Activated CD4-positive, alpha-beta T cell treated with anti-CD3 and anti-CD28 coated beads, Interleukin-2, amount 50 U/mL, for 24 hours (primary cell): Measurements from ENCODE around the gene P2RX2.

ENCODE experiments used
- DNase-seq, 2 donors: peaks; one replicate each; pipeline ENCODE4 v3.0.0-alpha.2; 2020; ENCODE audit warnings: low read depth in 1 of 2, low spot score in 1 of 2

P2RX2 gene

DNA sequence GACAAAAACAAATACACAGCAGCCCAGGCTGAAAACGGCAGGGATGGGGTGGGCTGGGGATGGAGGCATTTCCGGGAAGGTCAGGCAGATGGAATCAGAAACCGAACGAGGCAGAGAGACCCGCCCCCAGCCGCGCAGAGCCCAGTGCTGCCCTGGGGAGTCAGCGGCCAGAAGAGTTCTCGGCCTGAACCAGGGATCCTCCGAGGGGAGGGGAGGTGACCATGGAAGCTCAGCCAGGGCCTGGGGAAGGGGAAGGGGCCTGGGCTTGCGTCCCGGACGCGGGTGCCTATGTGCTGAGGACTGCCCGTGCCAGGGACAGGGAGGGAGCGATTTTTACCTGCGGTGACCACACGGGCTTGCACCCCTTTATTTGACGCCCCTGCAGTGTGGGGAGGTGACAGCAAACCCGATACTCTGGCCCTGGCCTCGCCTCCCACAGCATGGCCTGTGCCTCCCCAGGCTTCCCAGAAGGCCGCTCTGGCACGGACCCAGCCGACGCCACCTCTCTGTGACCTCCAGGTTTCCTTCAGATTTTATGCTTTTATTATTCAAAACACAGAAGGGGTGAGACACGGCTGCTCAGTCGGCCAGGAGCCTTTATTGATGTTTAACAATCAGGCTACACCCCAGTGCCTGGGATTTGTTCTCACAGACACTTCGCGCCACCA, 15.9 kb upstream of the P2RX2 start:
- no peak for DNase-seq

DNA sequence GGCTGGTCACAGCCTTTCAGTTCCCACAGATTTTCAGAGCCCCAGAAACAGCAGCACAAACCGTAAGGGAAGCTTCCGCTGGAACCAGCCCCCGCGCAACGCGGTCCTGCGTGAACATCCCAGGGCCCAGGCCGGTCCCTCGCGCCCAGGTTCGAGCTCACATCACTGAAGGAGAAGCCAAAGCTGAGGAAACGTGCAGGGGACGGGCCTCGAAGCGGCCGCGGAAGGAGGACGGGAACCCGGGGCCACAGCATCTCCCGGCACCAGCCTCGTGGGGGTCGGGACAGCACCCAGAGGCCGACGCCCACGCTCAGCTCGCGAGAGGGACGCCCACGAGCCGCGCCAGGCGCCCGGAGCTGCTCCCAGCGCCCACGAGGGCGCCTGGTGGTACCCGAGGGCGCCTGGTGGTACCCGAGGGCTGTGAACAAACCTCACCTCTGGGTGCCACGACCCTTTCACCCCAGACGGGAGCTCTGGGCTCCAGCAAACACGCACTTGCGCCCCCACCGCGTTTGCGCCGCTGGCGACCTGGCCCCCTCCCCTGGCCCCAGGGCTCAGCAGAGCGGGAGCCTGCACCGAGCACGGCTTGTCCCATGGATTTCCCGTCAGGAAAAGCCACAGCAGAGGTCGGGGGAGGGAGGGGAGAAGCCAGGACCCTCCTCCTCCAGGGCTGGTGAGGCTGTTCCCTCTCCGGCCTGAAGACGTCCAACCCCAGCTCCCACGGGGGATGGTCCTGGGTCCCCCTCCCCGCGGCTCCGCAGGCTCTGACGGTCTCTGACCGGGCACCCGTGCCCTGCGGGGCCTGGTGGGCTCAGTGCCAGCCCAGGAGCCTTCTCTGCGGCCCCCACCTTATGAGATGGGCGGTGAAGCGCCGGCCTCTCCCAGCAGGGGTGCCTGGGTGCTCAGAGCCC, 15.1 kb upstream of the P2RX2 start:
- DNase-seq, result no peak

DNA sequence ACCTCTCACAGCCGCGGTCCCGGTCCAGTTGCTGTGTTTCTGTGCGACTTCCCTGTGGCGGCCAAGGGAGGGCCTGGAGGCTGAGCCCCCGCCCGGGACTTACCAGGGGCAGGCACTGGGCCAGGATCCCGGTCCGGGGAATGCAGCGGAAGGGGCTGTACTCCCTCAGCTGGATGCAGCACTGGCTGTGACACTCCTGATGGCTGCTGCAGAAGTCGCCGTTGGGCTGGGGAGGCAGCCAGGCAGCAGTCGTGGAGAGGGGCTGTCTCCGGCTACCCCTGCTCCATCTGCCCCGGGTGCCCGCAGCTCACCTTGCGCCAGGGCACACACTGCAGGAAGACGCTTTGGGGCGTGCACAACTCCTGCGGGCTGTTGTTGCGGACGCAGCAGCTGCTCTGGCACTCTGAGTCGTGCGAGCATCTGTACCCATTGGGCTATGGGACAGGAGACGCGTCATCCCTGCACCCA, 14.4 kb upstream of the P2RX2 start:
- no peak for DNase-seq

DNA sequence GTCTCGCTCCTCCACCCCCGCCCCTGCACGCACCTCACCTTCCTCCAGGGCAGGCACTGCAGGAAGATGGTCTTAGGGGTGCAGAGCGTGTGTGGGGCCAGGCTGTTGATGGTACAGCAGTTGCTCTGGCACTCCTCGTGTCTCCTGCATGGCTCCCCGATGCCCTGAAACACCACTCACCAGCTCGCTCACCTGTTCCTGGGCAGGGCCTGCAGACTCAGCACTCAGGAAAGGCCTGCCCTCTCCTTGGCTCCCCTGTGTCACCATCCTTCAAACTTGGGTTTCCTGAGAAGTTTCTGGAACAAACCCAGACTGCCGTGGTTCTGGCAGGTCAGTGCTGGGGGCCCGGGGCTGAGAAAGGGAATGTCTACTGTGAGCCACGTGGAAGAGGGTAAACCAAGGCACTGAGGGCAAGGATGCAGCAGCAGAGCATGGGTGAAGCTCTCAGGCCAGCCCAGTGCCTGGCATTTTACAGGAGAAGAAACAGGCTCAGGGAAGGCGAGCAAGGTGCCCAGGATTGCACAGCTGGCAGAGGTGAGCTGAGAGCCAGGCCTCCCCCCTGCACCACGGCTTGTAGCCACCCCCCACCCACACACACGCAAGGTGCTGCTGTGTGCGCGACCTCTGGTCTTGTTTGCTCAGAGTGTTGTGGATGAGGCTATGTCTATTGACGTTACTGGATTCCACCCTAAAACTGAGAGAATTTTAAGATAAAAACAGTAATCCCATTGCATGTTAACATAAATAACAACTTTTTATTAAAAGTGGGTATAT, 13.7 kb upstream of the P2RX2 start:
- DNase-seq, result no peak

DNA sequence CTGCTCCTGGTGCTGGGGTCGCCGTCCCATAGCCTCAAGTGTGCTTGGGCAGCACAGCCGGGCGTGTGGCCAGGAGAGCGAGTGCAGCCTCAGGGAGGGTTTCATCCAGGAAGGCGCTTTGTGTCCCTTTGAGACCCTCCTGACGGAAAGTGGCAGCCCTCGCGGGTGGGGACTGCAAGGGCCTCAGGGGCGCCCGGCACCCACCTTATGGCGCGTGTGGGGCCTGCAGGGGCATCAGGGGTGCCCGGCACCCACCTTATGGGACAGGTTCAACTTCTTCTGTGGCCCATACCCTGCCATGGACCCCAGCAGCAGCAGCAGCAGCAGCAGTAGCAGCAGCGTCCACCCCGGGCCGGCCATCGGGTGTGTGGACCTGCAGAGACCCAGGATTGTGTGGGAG, 12.7 kb upstream of the P2RX2 start:
- no peak for DNase-seq

DNA sequence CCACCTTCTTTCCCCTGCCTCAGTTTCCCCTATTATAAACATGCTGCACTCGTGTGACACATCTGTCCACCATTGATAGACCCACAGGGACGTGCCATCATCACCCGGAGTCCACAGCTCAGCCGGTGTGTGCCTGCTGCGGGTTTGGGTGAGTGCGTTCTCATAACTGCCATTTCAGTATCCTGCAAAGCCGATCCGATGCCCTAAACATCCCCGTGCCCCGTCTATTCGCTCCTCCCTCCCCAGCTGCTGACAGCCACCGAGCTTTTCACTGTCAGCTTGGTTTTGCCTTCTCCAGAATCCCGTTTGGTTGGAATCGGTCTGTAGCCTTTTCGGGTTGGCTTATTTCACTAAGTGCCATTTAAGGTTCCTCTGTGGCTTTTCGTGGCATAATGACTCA, 12.1 kb upstream of the P2RX2 start:
- DNase-seq, result no peak

DNA sequence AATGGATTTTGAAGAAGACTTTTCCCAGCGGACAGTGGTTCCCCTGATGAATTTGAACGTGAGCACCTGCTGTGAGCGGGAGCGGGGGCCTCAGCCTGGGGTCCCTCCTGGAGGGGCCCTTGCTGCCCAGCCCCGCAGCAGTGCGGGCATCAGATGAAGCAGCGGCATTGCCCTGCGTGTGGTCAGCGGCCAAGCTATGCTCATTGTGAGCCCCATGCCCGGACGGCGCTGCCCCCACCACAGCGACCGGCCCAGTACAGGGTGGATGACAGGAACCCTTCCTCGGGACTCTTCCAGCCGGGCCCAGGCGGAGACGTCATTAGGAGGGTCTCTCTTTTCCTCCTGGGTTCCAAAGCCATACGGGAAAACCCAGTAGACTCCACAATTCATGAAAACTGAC, 11.6 kb upstream of the P2RX2 start:
- no peak for DNase-seq

DNA sequence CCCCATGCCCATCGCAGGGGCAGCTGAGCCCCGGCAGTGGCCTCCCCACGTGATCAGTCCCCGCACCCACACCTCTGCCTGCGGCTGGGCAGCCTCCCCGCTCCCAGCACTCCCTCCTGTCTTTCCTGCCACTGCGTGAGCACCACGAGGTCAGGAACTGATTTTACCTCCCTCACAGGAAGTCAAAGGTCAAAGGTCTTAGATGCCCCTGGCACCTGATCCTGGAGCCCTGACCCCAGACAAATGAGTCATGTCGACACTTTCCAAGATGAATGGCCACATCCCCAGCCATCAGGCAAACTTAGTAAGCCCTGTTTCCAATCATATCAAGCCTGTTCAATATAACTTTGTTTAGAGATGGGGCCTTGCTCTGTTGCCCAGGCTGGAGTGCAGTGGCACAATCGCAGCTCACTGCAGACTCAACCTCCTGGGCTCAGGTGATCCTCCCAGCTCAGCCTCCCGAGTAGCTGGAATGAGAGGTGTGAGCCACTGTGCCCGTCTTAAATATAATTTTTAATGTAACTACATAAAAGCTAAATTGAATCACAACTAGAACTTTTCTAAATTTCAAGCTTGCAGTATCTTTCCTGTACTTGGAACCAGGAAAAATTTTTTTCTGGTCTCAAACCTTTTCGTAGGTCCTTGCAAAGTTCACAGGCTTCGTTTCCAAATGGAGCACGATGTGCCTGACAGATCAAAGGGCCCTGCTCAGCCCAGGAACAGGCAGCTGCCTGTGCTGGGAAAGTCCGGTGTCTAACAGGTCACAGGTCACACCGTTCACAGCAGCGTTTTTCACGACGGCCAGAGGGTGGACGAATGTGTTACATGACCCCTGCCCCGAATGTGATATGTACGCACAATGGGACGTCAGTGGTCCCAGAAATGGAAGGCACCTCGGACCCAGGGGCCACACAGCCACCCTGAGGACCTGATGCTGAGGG, 10.1 kb upstream of the P2RX2 start:
- no peak for DNase-seq

DNA sequence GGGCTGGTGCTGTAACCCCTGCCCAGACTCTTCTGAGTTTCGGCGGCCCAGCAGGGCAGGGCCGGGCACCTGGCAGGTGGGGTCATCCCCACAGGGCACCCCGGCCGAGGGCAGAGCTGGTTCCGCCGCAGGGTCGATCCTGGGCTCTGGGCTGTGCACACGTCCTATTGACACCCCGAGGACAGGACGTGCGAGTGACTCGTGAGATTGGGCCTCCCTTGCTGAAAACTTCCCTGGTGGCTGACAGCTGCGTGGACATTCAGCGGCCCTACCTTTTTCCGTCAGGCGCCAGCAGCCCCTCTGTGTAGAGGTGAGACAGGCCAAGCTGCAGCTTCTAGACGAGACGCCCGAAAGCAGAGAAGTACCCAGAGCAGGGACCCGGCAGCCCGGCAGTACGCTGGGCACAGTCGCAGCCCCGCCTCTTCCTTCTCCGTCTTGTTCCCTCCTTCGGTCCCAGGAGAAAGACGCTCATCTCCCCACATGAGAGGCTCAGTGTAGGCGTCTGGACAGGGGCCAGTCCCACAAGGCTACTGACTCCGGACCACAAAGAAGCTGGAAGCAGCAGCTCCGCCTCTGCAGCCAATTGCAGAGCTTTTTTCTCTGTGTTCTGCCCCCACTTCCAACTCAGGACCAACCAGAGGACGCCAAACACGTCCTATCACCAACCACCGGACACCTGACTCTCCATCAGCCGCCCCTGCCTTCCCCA, 8.4 kb upstream of the P2RX2 start, which contains the start of gene LRCOL1:
Gene LRCOL1, minus strand, starts transcription at position 532 of the 709 bp plus-strand sequence. CDS start 4,331 bp downstream, outside the sequence.
- no peak for DNase-seq

DNA sequence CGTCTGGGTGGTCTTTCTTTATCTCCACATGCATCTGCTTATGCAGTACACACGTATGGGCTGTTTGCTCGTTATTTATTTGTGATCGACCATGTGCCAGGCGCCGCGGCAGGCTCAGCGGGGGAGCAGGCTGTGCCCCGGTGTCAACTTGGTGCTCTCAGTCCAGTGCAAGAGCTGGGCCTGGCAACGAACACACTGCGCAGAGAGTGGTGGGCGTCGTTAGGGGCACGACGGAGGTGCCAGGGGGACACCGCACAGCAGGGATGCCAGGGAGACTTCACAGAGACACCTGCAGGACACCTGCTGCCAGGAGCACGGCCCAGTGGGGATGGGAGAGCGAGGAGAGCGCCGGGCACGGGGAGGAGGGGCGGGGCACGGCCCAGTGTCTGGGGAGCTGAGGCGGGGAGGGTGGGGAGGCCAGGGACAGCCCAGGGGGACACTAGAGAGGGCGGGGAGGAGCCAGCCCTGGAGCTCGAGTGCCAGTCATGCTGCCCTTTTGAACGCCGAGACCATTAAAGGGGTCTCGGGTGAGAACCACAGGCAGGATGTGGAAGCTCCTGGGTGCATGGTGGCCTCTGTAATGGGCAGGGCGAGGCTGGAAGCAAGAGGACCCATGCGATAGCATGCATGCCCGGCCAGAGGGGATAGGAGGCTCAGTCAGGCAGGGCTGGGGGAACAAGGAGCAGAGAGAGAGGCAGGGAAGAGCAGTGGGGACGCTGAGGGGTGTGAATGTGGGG, 7.5 kb upstream of the P2RX2 start:
- DNase-seq, result no peak

DNA sequence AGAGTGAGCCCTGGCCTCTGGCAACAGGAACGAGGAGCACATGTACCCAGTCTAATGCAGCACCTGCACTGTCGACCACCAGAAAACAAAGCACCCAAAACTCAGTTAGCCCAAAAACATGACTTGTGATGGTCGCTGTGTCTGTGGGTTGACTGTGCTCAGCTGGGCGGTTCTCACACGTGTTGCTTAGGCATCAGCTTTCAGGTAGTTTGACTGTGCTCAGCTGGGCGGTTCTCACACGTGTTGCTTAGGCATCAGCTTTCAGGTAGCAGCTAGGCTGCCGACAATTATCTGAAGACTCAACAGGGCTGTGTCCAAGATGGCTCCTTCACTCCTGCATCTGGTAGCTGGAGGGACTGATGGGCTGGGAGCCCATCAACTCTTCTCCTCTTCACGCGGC, 7.0 kb upstream of the P2RX2 start:
- DNase-seq, result no peak

DNA sequence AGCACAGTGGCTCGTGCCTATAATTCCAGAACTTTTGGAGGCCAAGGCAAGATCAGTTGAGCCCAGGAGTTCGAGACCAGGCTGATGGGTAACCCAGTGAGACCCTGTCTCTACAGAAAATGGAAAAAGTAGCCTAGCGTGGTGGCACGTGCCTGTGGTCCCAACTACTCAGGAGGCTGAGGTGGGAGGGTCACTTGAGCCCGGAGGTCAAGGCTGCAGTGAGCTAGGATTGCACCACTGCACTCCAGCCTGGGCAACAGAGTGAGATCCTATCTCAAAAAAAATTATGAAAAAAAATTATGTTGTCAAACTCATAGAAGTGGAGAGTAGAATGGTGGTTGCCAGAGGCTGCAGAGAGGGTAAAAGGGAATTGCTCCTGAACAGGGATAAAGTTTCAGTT, 4.5 kb upstream of the P2RX2 start:
- no peak for DNase-seq

DNA sequence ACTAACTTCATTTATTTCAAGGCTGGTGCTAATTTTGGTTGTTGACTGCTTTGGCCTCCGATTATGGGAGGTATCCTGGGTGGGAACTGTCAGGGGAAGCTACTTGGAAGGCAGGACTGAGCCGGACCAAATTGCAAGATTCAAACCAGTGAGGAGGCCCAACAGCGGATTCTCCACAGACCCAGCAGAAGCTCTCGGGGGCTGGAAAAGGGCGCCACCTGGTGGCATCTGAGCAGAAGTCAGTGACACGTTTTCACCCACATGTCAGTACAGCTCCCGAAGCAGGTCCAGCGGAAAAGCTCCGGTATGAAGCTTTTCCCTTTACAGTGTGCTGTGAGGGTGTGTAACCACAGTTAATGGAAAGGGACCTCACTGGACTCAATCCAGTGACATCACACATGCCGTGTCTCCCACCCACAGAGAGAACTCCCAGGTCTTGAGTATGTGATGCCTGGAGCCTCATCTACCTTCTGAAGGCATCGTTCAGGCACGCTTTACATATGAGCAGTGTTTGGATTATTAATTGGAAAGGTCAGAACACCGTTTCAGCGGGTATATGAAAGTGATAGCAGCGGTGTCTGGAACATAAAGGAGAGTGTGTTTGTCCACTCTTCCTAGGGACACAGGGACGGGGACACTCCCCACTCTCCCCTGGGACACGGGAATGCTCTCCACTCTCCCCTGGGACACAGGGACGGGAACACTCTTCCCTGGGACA, 3.6 kb upstream of the P2RX2 start:
- peak; percentile 60 to 78 for DNase-seq

DNA sequence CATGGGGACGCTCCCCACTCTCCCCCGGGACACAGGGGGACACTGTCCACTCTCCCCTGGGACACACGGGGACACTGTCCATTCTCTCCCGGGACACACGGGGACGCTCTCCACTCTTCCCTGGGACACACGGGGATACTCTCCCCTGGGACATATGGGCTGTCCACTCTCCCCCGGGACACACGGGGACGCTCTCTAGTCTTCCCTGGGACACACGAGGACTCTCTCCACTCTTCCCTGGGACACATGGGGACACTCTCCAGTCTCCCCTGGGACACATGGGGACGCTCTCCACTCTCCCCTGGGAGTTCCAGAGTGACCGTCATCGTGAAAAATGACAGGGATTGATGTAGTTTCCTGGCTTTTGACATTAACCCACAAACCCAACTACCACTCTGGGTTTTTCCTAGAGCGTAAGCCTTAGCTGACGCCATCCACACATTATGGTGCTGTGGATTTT, 3.0 kb upstream of the P2RX2 start:
- no peak for DNase-seq

DNA sequence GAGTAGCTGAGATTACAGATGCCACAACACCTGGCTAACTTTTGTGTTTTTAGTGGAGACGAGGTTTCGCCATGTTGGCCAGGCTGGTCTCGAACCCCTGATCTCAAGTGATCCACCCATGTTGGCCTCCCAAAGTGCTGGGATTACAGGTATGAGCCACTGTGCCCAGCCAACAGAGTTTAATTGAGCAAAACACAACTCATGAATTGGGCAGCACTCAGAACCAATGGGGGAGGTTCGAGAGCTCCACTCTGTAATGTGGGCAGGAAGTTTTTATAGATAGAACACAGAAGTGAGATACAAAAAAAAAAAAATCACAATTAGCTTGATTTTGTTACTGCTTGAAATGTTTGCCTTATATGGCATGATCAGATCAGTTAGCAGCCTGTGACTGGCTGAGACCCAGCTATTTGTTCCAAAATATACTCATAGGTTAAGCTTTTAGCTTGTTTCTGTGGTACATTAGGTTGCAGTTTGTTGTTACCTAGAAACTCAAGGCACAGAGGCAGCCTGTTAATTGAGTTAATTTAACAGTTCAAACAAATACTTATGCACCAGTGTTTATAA, 1.4 kb upstream of the P2RX2 start:
- DNase-seq, result no peak

DNA sequence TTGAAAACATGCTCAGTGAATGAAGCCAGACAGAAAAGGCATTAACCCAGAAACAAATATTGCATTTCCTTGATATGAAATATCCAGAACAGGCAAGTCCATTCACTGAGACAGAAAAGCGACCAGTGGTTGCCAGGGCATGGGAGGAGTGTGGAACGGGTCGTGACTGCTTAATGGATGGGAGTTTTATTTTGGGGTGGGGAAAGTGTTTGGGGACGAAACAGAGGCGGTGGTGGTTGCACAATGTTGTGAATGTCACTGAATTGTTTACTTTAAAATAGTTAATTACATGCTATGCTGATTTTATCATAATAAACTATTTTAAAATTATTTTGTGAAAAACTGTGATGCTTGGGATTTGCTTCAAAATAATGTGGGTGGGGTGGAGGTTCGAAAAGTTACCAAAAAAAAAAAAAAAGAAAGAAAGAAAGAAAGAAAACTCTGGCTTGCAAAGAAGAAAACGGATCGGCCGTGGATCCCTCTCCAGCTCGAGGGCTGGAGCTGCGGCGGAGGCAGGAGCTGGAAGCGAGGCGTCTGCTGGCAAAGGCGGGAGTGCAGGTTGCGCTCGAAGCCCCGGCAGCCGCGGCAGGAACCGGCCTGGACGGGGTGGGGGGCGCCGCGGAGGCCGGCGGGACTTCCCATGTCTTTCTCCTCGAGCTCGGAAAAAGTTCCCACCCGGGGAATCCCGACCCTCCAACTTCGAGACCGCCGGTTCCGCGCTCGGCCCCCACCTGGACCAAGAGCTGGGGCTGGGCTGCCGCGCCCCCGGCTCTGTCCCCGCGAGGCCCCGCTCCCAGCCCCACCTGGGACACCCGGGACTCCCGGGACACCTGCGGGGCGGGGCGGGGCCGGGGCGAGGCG, 524 bp upstream of the P2RX2 start:
- no peak for DNase-seq

DNA sequence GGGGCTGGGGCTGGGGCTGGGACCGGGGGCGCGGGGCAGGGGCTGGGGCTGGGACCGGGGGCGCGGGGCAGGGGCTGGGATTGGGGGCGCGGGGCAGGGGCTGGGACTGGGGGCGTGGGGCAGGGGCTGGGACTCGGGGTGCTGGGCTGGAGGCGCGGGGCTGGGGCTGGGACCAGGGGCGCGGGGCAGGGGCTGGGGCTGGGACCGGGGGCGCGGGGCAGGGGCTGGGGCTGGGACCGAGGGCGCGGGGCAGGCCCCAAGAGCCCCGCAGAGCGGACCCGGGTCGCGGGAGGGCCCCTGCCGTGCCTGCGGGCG, 452 bp downstream of the P2RX2 start:
- no peak for DNase-seq
